HG03066 (cell line): ENCODE results near the gene KCND1.

Experiments used
- ATAC-seq: cut with Tn5 transposase; IDR thresholded peaks from one replicate; pipeline ENCODE4 v1.9.1; 2021; ENCODE audit warnings: low read depth; ENCODE audit not compliant: unreplicated experiment

Gene KCND1

GRCh38 chrX:48914593-48915493, 56.8 kb downstream of the KCND1 start:
- ATAC-seq = no peak

GRCh38 chrX:48913605-48914366, 57.9 kb downstream of the KCND1 start:
- ATAC-seq = no peak

- ATAC-seq = peak; percentile 71
Measured at GRCh38 chrX:48911412-48912182, 60.0 kb downstream of the KCND1 start, which contains the start of gene SLC35A2. SLC35A2 (minus strand) TSS chrX:48911646; CDS start chrX:48911636, 10 bp downstream.
